GM12865 (cell line): ENCODE data around the gene ZNF280C.

Experiments used
- DNase-seq: peaks from one replicate; pipeline ENCODE4 v3.0.0; 2010; ENCODE audit warnings: low read depth
- H3K4me3 ChIP-seq: 2 replicates; pipeline ENCODE4 v1.5.1; 2011; ENCODE audit warnings: mild to moderate bottlenecking, low read depth, low read length, control low read depth
- CTCF ChIP-seq: IDR thresholded peaks from 2 replicates; pipeline ENCODE4 v1.5.1; 2011; ENCODE audit warnings: low read length, control low read depth, low read depth, inconsistent platforms; ENCODE audit not compliant: insufficient read depth; ENCODE audit errors: missing control alignments

Gene ZNF280C

GRCh38 chrX:130165181-130165702 lies 103.5 kb downstream of the ZNF280C start:
- no peak for DNase-seq
- TF ChIP-seq CTCF, result no peak
- H3K4me3 ChIP-seq, result peak overlapping the region; percentile 73

GRCh38 chrX:130163398-130163797 lies 105.3 kb downstream of the ZNF280C start:
- TF ChIP-seq CTCF, result no peak
- no peak overlapping the region for H3K4me3 ChIP-seq
- DNase-seq, result no peak

GRCh38 chrX:130162094-130162735 lies 106.5 kb downstream of the ZNF280C start:
- TF ChIP-seq CTCF, result no peak
- no peak overlapping the region for H3K4me3 ChIP-seq
- DNase-seq, result no peak

- no peak for TF ChIP-seq CTCF
- DNase-seq, result no peak
Measured at GRCh38 chrX:130159776-130160175, 108.9 kb downstream of the ZNF280C start.

GRCh38 chrX:130158311-130158710 lies 110.4 kb downstream of the ZNF280C start:
- no peak for DNase-seq
- TF ChIP-seq CTCF, result no peak
- H3K4me3 ChIP-seq, result no peak overlapping the region

More at GRCh38 chrX:130159776-130160175, 108.9 kb downstream of the ZNF280C start:
- peak overlapping the region; percentile 22 for H3K4me3 ChIP-seq

GRCh38 chrX:130155564-130155963 lies 113.1 kb downstream of the ZNF280C start:
- no peak overlapping the region for H3K4me3 ChIP-seq
- no peak for DNase-seq
- TF ChIP-seq CTCF, result no peak
